A549 (cell line): ENCODE measurements around the gene MEGF9. TPM values are rescaled to one million over a fixed set of nuclear protein-coding genes. Genes with fewer than 3 reads are reported as not detected.
A peak's percentile ranks its signal among the peaks of the same experiment; 100 is the strongest.

Source experiments
- ATAC-seq, 2 experiments: fragments of 200-7000 bp in 1 of 2; fragments of >200 bp in 1 of 2; cut with Nextera tagmentation in 1 of 2; cut with Tn5 transposase in 1 of 2; 3 replicates each; pipeline versions ENCODE4 v1.8.0 to v1.9.1; 2018 to 2020; ENCODE audit warnings: mild to moderate bottlenecking in 1 of 2, moderate library complexity in 1 of 2
- CTCF ChIA-PET: fragments of 300-600 bp; sonication (Branson Sonifier 250); formaldehyde crosslinking; extraction: SDS; loops from one replicate; lab custom pipeline; 2021; ENCODE audit warnings: antibody characterized with exemption, inconsistent platforms; lab: Yijun Ruan, JAX
- POLR2A ChIA-PET: fragments of 350-600 bp; formaldehyde crosslinking; extraction: SDS; loops from one replicate; lab custom pipeline; 2021; ENCODE audit warnings: antibody characterized with exemption, inconsistent platforms; lab: Yijun Ruan, JAX
- DNase-seq, 2 experiments: peaks; one replicate each; pipeline versions ENCODE4 v3.0.0 to v3.0.0-alpha.2; 2011 to 2016; ENCODE audit warnings: low read depth in 1 of 2, low spot score in 1 of 2
- FAIRE-seq: peaks from 2 replicates; lab custom pipeline; 2011; peaks lifted over from hg19 to GRCh38; lab: Jason Lieb, UNC
- H3K27ac ChIP-seq, 2 experiments: fragments of >200 bp; sonication (Bioruptor Twin); formaldehyde crosslinking; 3 replicates each; pipeline ENCODE4 v1.5.1; 2016 to 2017
- H3K4me1 ChIP-seq: fragments of >200 bp; sonication (Bioruptor Twin); formaldehyde crosslinking; 3 replicates; pipeline ENCODE4 v1.6.1; 2016
- H3K4me2 ChIP-seq: fragments of >200 bp; sonication (Bioruptor Twin); formaldehyde crosslinking; 3 replicates; pipeline ENCODE4 v1.6.1; 2016
- H3K4me3 ChIP-seq: fragments of >200 bp; sonication (Bioruptor Twin); formaldehyde crosslinking; 3 replicates; pipeline ENCODE4 v1.5.1; 2016
- H3K9me3 ChIP-seq: fragments of >200 bp; sonication (Bioruptor Twin); formaldehyde crosslinking; 3 replicates; pipeline ENCODE4 v1.6.1; 2016
- CEBPB ChIP-seq, 2 experiments: fragments of >200 bp in 1 of 2; sonication (Bioruptor Twin) in 1 of 2; formaldehyde crosslinking in 1 of 2; IDR thresholded peaks; 2 replicates each; pipeline ENCODE4 v1.6.1; 2012 to 2016
- CHD4 ChIP-seq: fragments of 200-600 bp; sonication (generic); IDR thresholded peaks from 2 replicates; pipeline ENCODE4 v1.6.1; 2016; ENCODE audit warnings: antibody characterized with exemption, mild to moderate bottlenecking, borderline replicate concordance
- E2F6 ChIP-seq: IDR thresholded peaks from 2 replicates; pipeline ENCODE4 v1.6.1; 2012; ENCODE audit warnings: low read depth, borderline replicate concordance
- EHMT2 ChIP-seq: fragments of 200-600 bp; sonication (generic); IDR thresholded peaks from 2 replicates; pipeline ENCODE4 v1.6.1; 2016; ENCODE audit warnings: antibody characterized with exemption, low read depth, mild to moderate bottlenecking, moderate library complexity
- ESRRA ChIP-seq: fragments of 150-350 bp; IDR thresholded peaks from 2 replicates; pipeline ENCODE4 v1.6.1; 2014; ENCODE audit warnings: mild to moderate bottlenecking, low read length, borderline replicate concordance
- GATA3 ChIP-seq: IDR thresholded peaks from 2 replicates; pipeline ENCODE4 v1.6.1; 2012; ENCODE audit warnings: borderline replicate concordance
- HDAC2 ChIP-seq: fragments of 200-600 bp; sonication (generic); IDR thresholded peaks from 2 replicates; pipeline ENCODE4 v1.6.1; 2016
- HES2 ChIP-seq: fragments of >200 bp; sonication (Bioruptor Twin); formaldehyde crosslinking; IDR thresholded peaks from 2 replicates; pipeline ENCODE4 v1.6.1; 2016
- HEYL ChIP-seq: fragments of 250-450 bp; sonication (Bioruptor Pico); IDR thresholded peaks from 2 replicates; pipeline ENCODE4 v1.8.0; 2021; ENCODE audit warnings: mild to moderate bottlenecking, moderate library complexity
- HOXB5 ChIP-seq: fragments of 250-450 bp; sonication (Bioruptor Pico); IDR thresholded peaks from 2 replicates; pipeline ENCODE4 v1.5.0; 2020; ENCODE audit warnings: mild to moderate bottlenecking, moderate library complexity
- JUN ChIP-seq, 2 experiments: fragments of >200 bp; sonication (Bioruptor Twin); formaldehyde crosslinking; IDR thresholded peaks; 2 replicates in 1 of 2; 3 replicates in 1 of 2; pipeline ENCODE4 v1.6.1; 2016 to 2017
- KDM1A ChIP-seq: fragments of 200-600 bp; sonication (generic); IDR thresholded peaks from 2 replicates; pipeline ENCODE4 v1.6.1; 2016; ENCODE audit warnings: low read depth, mild to moderate bottlenecking
- NR3C1 ChIP-seq: fragments of >200 bp; sonication (Bioruptor Twin); formaldehyde crosslinking; IDR thresholded peaks from 3 replicates; pipeline ENCODE4 v1.6.1; 2017
- PBX3 ChIP-seq: IDR thresholded peaks from 2 replicates; pipeline ENCODE4 v1.6.1; 2012
- PHF8 ChIP-seq: fragments of 200-600 bp; sonication (generic); IDR thresholded peaks from 2 replicates; pipeline ENCODE4 v1.6.1; 2016; ENCODE audit warnings: low read depth, mild to moderate bottlenecking, antibody characterized with exemption, moderate library complexity, borderline replicate concordance
- POLR2AphosphoS2 ChIP-seq: conservative IDR thresholded peaks from 2 replicates; pipeline ENCODE4 v1.6.1; 2012; ENCODE audit warnings: low read length, improper control_type of control experiment, inconsistent platforms
- RAD21 ChIP-seq, 2 experiments: fragments of >200 bp in 1 of 2; sonication (Bioruptor Twin) in 1 of 2; formaldehyde crosslinking in 1 of 2; IDR thresholded peaks in 1 of 2; conservative IDR thresholded peaks in 1 of 2; 2 replicates in 1 of 2; 3 replicates in 1 of 2; pipeline ENCODE4 v1.6.1; 2012 to 2018; ENCODE audit warnings: inconsistent platforms in 1 of 2
- RCOR1 ChIP-seq: fragments of 150-350 bp; IDR thresholded peaks from 2 replicates; pipeline ENCODE4 v1.6.1; 2014; ENCODE audit warnings: antibody characterized with exemption, low read length, low read depth
- REST ChIP-seq: fragments of 200-600 bp; sonication (generic); IDR thresholded peaks from 2 replicates; pipeline ENCODE4 v1.6.1; 2016; ENCODE audit warnings: antibody characterized with exemption, mild to moderate bottlenecking, moderate library complexity
- RFX5 ChIP-seq: fragments of 450-650 bp; IDR thresholded peaks from 2 replicates; pipeline ENCODE4 v1.7.1; 2014; ENCODE audit warnings: antibody characterized with exemption, mild to moderate bottlenecking, moderate library complexity
- TFCP2L1 ChIP-seq: fragments of 250-450 bp; sonication (Bioruptor Pico); IDR thresholded peaks from 2 replicates; pipeline ENCODE4 v1.5.0; 2021; ENCODE audit warnings: mild to moderate bottlenecking
- ZC3H11A ChIP-seq: fragments of 450-650 bp; IDR thresholded peaks from 2 replicates; pipeline ENCODE4 v1.6.1; 2014; ENCODE audit warnings: antibody characterized with exemption, mild to moderate bottlenecking
- ZFP36 ChIP-seq: fragments of 450-650 bp; IDR thresholded peaks from 2 replicates; pipeline ENCODE4 v1.6.1; 2014; ENCODE audit warnings: borderline replicate concordance; ENCODE audit not compliant: partially characterized antibody
- ZSCAN20 ChIP-seq: fragments of 250-450 bp; sonication (Bioruptor Pico); IDR thresholded peaks from 2 replicates; pipeline ENCODE4 v1.8.0; 2022; ENCODE audit warnings: mild to moderate bottlenecking, moderate library complexity
- WGBS: methylation state at CpG from one replicate; pipeline ENCODE4 v1.1.6; 2017; ENCODE audit errors: missing lambda C conversion rate; 5-methylcytosine and 5-hydroxymethylcytosine counted together
- polyA plus RNA-seq, 4 experiments: library from polyadenylated mRNA; depleted of rRNA in 3 of 4; stranded (reverse); fragments of >200 nt; fragmentation: RNase III in 1 of 4; extraction: RNeasy Plus Mini Kit Qiagen cat#74134 plus additional on column Dnase treatment in 1 of 4; gene quantifications; 2 replicates in 3 of 4; 3 replicates in 1 of 4; pipeline ENCODE4 v1.2.3, GENCODE V29; 2011 to 2017
- TF ChIP-seq, protein P1 (sequence below): fragments of 150-350 bp; IDR thresholded peaks from 2 replicates; pipeline ENCODE4 v1.6.1; 2014; ENCODE audit warnings: low read depth, mild to moderate bottlenecking, low read length
- TF ChIP-seq, protein P2 (sequence below): IDR thresholded peaks from 2 replicates; pipeline ENCODE4 v1.6.1; 2012

The MEGF9 gene
- polyA plus RNA-seq, 2 of the 4 experiments (the other 2 are of a cell fraction): 25.7 to 33.4 TPM

DNA sequence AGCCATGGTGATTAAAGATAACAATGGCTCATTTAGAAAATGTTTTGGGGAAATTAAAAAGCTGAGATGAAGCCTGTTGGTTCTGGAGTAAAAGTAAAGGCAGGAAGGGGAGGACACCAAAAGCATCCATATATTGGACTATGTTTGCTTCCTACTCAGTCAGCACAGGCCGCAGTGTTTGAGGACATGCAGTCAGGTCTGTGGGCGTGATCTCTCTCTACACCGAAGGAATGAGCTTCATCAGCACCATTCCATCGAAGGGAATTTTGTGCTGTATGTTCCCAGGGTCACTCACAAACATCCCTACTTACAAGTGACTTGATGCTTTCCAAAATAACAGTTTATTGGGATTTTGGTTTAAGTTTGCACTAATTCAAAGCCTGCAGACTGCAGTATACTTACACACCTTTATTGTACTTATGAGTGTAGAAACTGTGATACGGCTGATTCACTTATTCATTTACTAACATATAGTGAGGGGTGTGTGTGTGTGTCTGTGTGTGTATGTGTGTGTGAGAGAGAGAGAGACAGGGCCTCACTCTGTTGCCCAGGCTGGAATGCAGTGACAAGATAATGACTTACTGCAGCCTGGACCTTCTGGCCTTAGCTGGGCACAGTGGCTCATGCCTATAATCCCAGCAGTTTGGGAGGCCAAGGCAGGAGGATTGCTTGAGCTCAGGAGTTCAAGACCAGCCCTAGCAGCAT is 120.9 kb downstream of the MEGF9 start:
- CTCF ChIA-PET: interaction anchor here (2.2 kb wide), 1 partner anchor 21 kb away, joined by 8 read pairs; no protein-coding TSS in a partner anchor

DNA sequence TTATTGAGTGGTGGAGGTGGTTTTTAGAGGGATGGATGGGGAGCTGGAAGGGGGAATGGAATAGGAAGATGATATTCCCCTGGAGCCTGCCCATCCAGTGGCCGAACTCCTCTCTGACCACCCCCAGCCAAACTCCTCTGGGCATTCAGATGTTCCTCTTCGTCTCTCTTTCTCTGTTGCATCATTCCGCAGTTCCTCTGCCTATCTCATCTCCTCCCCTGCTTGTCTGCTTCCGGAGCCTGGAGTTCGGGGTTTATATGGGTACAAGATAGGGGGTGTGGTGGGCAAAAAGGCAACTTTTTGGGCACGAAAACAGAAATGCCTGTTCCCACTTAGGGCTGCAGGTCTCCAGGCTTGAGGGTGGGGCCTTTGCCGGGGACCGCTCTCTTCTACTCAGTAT is 122.1 kb downstream of the MEGF9 start:
- H3K4me1 ChIP-seq: no peaks in the 10 kb centered on the region
- CTCF ChIA-PET: no interaction called here
- DNase-seq: no peak
- TF ChIP-seq RFX5 (no peak), EHMT2 (no peak), GATA3 (no peak), HDAC2 (no peak), PBX3 (no peak), TFCP2L1 (no peak), CHD4 (no peak), HES2 (no peak), ZSCAN20 (no peak), RAD21 (conservative IDR thresholded peaks at IDR 0.05 in 1 of 2, IDR thresholded peaks at IDR 0.05 in 1 of 2) (no peak), HOXB5 (no peak), REST (no peak), E2F6 (no peak), POLR2AphosphoS2 (no peak), ESRRA (no peak), CEBPB (IDR thresholded peaks at IDR 0.05) (no peak)
- TF ChIP-seq, all 56 proteins: peak for 0
- Histone ChIP-seq H3K4me2 (no peak overlapping the region), H3K9me3 (no peaks in the 10 kb centered on the region), H3K27ac (no peak overlapping the region), H3K4me3 (no peak overlapping the region)
- FAIRE-seq: no peak
- ATAC-seq: no peak
- 87% methylated on average over 8 of the region's 8 CpGs for WGBS
- POLR2A ChIA-PET: no interaction called here

More for the DNA sequence above, 120.9 kb downstream of the MEGF9 start:
- H3K4me2 ChIP-seq: no peak overlapping the region
- no peak overlapping the region for H3K27ac ChIP-seq
- H3K4me3 ChIP-seq: no peak overlapping the region
- TF ChIP-seq HDAC2 (no peak), HEYL (CRISPR knock-in tag) (no peak), ESRRA (no peak), NR3C1 (no peak), PHF8 (no peak), ZFP36 (no peak), JUN (IDR thresholded peaks at IDR 0.05) (no peak), RCOR1 (no peak), ZC3H11A (no peak), HOXB5 (no peak), EHMT2 (no peak), KDM1A (no peak)
- TF ChIP-seq, protein P1, sequence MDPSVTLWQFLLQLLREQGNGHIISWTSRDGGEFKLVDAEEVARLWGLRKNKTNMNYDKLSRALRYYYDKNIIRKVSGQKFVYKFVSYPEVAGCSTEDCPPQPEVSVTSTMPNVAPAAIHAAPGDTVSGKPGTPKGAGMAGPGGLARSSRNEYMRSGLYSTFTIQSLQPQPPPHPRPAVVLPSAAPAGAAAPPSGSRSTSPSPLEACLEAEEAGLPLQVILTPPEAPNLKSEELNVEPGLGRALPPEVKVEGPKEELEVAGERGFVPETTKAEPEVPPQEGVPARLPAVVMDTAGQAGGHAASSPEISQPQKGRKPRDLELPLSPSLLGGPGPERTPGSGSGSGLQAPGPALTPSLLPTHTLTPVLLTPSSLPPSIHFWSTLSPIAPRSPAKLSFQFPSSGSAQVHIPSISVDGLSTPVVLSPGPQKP: no peak
- TF ChIP-seq, protein P2, sequence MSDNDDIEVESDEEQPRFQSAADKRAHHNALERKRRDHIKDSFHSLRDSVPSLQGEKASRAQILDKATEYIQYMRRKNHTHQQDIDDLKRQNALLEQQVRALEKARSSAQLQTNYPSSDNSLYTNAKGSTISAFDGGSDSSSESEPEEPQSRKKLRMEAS: no peak
- TF ChIP-seq, all 56 proteins: peak for 0
- Histone ChIP-seq H3K9me3 (no peaks in the 10 kb centered on the region), H3K4me1 (no peaks in the 10 kb centered on the region)
- POLR2A ChIA-PET: no interaction called here
- no peak for FAIRE-seq
- DNase-seq: no peak
- 83% methylated on average over 5 of the region's 5 CpGs for WGBS
- peak in 1 of 2 experiments; percentile 34; a peak in 3 of 6 replicates for ATAC-seq
